Endothelial cell of umbilical vein (primary cell): ENCODE results near the gene KATNAL2. TPM values are rescaled to one million over a fixed set of nuclear protein-coding genes. Genes with fewer than 3 reads are reported as not detected.

Experiments
- BruUV-seq: library from RNA; stranded (reverse); fragments of 400-500 nt; replicated peaks from 2 replicates; lab custom pipeline; 2021; lab: Mats Ljungman, UMichigan
- CTCF ChIA-PET: fragments of 300-600, 350-600 bp; sonication (Branson Sonifier 250); formaldehyde crosslinking; loops from one replicate; lab custom pipeline; 2021; ENCODE audit warnings: antibody characterized with exemption, inconsistent platforms; lab: Charles Lee
- POLR2A ChIA-PET: fragments of 300-600, 350-600 bp; sonication (Branson Sonifier 250); formaldehyde crosslinking; loops from one replicate; lab custom pipeline; 2021; ENCODE audit warnings: antibody characterized with exemption, inconsistent platforms; lab: Charles Lee
- DNase-seq: peaks from one replicate; pipeline ENCODE4 v3.0.0-alpha.2; 2011; ENCODE audit warnings: low read depth, low spot score
- FAIRE-seq: peaks from 2 replicates; lab custom pipeline; 2011; peaks lifted over from hg19 to GRCh38; lab: Jason Lieb, UNC
- H2AFZ ChIP-seq: 2 replicates; pipeline ENCODE4 v1.6.0; 2012; ENCODE audit warnings: low read depth, low read length, control low read depth, inconsistent platforms
- H3K27ac ChIP-seq: 2 replicates; pipeline ENCODE4 v1.5.1; 2011; ENCODE audit warnings: low read depth, mild to moderate bottlenecking, control low read depth, low read length, moderate library complexity; ENCODE audit not compliant: insufficient read depth
- H3K27me3 ChIP-seq, 2 experiments: 2 replicates each; pipeline versions ENCODE4 v1.6.0 to v1.6.1; 2011; ENCODE audit warnings: low read length in 2 of 2, mixed read lengths in 1 of 2; ENCODE audit not compliant: control insufficient read depth in 2 of 2, insufficient read depth in 2 of 2
- H3K36me3 ChIP-seq, 2 experiments: 2 replicates in 1 of 2; 3 replicates in 1 of 2; pipeline ENCODE4 v1.5.1; 2011; ENCODE audit warnings: low read length in 2 of 2, mild to moderate bottlenecking in 1 of 2, moderate library complexity in 1 of 2; ENCODE audit not compliant: control insufficient read depth in 2 of 2, insufficient read depth in 2 of 2; ENCODE audit errors: extremely low read depth in 1 of 2
- H3K4me1 ChIP-seq: 3 replicates; pipeline ENCODE4 v1.5.1; 2011; ENCODE audit warnings: mild to moderate bottlenecking, low read length; ENCODE audit not compliant: control insufficient read depth, insufficient read depth; ENCODE audit errors: extremely low read depth
- H3K4me2 ChIP-seq: 2 replicates; pipeline ENCODE4 v1.6.1; 2011; ENCODE audit warnings: low read length, control low read depth, mixed read lengths; ENCODE audit not compliant: insufficient read depth
- H3K4me3 ChIP-seq, 3 experiments: fragments of 200-600 bp in 1 of 3; sonication (generic), shearing (Covaris generic) in 1 of 3; replicated peaks in 1 of 3; 2 replicates each; pipeline ENCODE4 v1.5.1; 2011 to 2016; ENCODE audit warnings: control low read depth in 3 of 3, low read length in 3 of 3, mild to moderate bottlenecking in 2 of 3, inconsistent platforms in 1 of 3, low read depth in 1 of 3, moderate library complexity in 1 of 3; ENCODE audit not compliant: insufficient read depth in 1 of 3
- H3K79me2 ChIP-seq: 2 replicates; pipeline ENCODE4 v1.6.0; 2012; ENCODE audit warnings: low read length, inconsistent platforms; ENCODE audit not compliant: control insufficient read depth, insufficient read depth
- H3K9ac ChIP-seq: replicated peaks from 2 replicates; pipeline ENCODE3; 2011; ENCODE audit warnings: low read length, control low read depth; ENCODE audit not compliant: insufficient read depth; ENCODE audit errors: extremely low read depth
- H3K9me1 ChIP-seq: replicated peaks from 3 replicates; pipeline ENCODE4 v1.6.0; 2011; ENCODE audit warnings: mild to moderate bottlenecking, low read length; ENCODE audit not compliant: control insufficient read depth, insufficient read depth; ENCODE audit errors: extremely low read depth
- H3K9me3 ChIP-seq: replicated peaks from 2 replicates; pipeline ENCODE4 v1.5.1; 2012; ENCODE audit warnings: low read length, inconsistent platforms; ENCODE audit not compliant: control insufficient read depth, insufficient read depth
- H4K20me1 ChIP-seq: replicated peaks from 2 replicates; pipeline ENCODE3; 2011; ENCODE audit warnings: mild to moderate bottlenecking, low read length; ENCODE audit not compliant: control insufficient read depth, insufficient read depth; ENCODE audit errors: extremely low read depth
- EZH2 ChIP-seq: IDR thresholded peaks from 2 replicates; pipeline ENCODE4 v1.6.1; 2012; ENCODE audit warnings: borderline replicate concordance, low read depth, mild to moderate bottlenecking, moderate library complexity, low read length, inconsistent platforms; ENCODE audit not compliant: severe bottlenecking
- FOS ChIP-seq: IDR thresholded peaks from 2 replicates; pipeline ENCODE4 v1.6.1; 2011; ENCODE audit warnings: mild to moderate bottlenecking, low read length, moderate library complexity, borderline replicate concordance; ENCODE audit not compliant: insufficient read depth
- GATA2 ChIP-seq: IDR thresholded peaks from 2 replicates; pipeline ENCODE4 v1.7.0; 2011; ENCODE audit warnings: low read depth, mild to moderate bottlenecking, moderate library complexity, mixed read lengths, low read length; ENCODE audit not compliant: insufficient read length, insufficient read depth
- JUN ChIP-seq: IDR thresholded peaks from 2 replicates; pipeline ENCODE4 v1.6.1; 2011; ENCODE audit warnings: borderline replicate concordance, low read depth; ENCODE audit not compliant: insufficient read length, insufficient read depth
- MYC ChIP-seq: IDR thresholded peaks from one replicate; pipeline ENCODE4 v1.6.1; 2011; ENCODE audit warnings: mild to moderate bottlenecking, low read depth, low read length
- POLR2A ChIP-seq: IDR thresholded peaks from 2 replicates; pipeline ENCODE4 v1.6.1; 2012; ENCODE audit warnings: low read depth, mild to moderate bottlenecking, control low read depth, low read length
- POLR2AphosphoS5 ChIP-seq: IDR thresholded peaks from 2 replicates; pipeline ENCODE4 v1.6.1; 2012; ENCODE audit warnings: low read depth, mild to moderate bottlenecking, control low read depth, low read length, moderate library complexity; ENCODE audit not compliant: insufficient read depth
- dilution Hi-C: fragments of 300-500 bp; cut with MboI; formaldehyde crosslinking; loops from one replicate; pipeline ENCODE4 v1.15.0; 2019; ENCODE audit warnings: low sequenced_read_pairs; ENCODE audit not compliant: extremely low pct_ligation_motif_present
- intact Hi-C: fragments of 100-400 bp; cut with micrococcal nuclease; formaldehyde crosslinking; loops from one replicate; pipeline ENCODE4 v1.10.0; 2022
- polyA plus RNA-seq, 4 experiments: library from polyadenylated mRNA; depleted of rRNA in 3 of 4; stranded (reverse) in 3 of 4; unstranded in 1 of 4; fragments of >200 nt; gene quantifications; 2 replicates each; pipeline versions ENCODE4 v1.2.1 to v1.2.3, GENCODE V29; 2011 to 2012; ENCODE audit warnings: missing spikeins in 1 of 4
- total RNA-seq: library from RNA; stranded (reverse); gene quantifications from 2 replicates; pipeline ENCODE4 v1.2.3, GENCODE V29; 2021
- TF ChIP-seq, protein P1 (sequence below): IDR thresholded peaks from 2 replicates; pipeline ENCODE4 v1.6.1; 2011; ENCODE audit not compliant: insufficient read depth, insufficient read length
- TF ChIP-seq, protein P2 (sequence below), 2 donors: IDR thresholded peaks; 1 replicate in 1 of 2; 2 replicates in 1 of 2; pipeline ENCODE4 v1.5.1; 2011; ENCODE audit warnings: low read length in 2 of 2, mild to moderate bottlenecking in 2 of 2, moderate library complexity in 2 of 2, control low read depth in 1 of 2, inconsistent platforms in 1 of 2, low read depth in 1 of 2; ENCODE audit not compliant: insufficient read depth in 1 of 2; ENCODE audit errors: extremely low read depth in 1 of 2

The KATNAL2 gene
- total and polyA plus RNA-seq, 2 donors (not counting 3 experiments of a cell fraction or from before 2014, with no cell fraction given) = 0.51 to 1.3 TPM

DNA sequence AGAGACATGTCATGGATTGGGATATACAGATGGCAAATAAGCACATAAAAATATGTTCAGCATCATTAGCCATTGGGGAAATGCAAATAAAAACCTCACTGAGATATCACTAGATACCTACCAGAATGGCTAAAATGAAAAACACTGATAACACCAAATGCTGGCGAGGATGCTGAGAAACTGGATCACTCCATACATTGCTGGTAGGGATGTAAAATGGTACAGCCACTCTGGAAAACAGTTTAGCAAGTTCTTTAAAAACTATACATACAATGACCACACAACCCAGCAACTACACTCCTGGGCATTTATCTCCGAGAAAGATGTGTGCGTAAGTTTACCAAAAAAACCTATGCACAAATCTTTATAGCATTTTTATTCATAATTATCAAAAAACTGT lies 14.0 kb upstream of the KATNAL2 start:
- Histone ChIP-seq H3K4me2 (no peak overlapping the region), H3K79me2 (peaks cover 40% of the 10 kb centered on the region), H4K20me1 (peaks cover 2% of the 10 kb centered on the region), H3K9me3 (no peaks in the 10 kb centered on the region), H3K4me1 (no peaks in the 10 kb centered on the region), H3K9ac (no peak overlapping the region), H3K4me3 (no peak overlapping the region), H2AFZ (no peak overlapping the region), H3K27ac (no peak overlapping the region), H3K9me1 (no peaks in the 10 kb centered on the region), H3K36me3 (no peaks in the 10 kb centered on the region), H3K27me3 (no peaks in the 10 kb centered on the region)
- BruUV-seq = no TSS peak
- intact Hi-C loops = no loop called here
- ChIA-PET CTCF (no interaction called here), POLR2A (no interaction called here)
- no peak for DNase-seq
- no peak for FAIRE-seq
- TF ChIP-seq GATA2 (no peak), FOS (no peak), JUN (no peak), EZH2 (no peak), POLR2A (no peak)
- TF ChIP-seq, protein P1, sequence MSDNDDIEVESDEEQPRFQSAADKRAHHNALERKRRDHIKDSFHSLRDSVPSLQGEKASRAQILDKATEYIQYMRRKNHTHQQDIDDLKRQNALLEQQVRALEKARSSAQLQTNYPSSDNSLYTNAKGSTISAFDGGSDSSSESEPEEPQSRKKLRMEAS = no peak
- dilution Hi-C loops = no loop called here

DNA sequence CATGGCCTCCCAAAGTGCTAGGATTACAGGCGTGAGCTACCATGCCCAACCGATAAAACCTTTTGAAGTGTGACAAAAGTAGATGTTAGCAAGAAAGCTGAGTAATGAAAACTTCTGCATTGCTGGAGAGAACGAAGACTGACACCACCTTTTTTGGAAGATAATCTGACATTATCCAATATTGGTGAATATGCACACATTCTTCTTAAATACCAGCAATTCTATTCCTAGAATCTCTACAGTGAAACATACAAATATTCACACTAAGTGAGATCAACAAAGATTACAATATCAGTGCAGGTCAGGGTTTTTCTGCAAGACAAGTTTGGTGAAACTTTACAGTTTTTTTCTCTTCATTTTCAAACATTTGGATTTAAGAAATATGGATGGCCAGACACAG lies 7.9 kb upstream of the KATNAL2 start:
- no peak for FAIRE-seq
- Histone ChIP-seq H3K9ac (no peak overlapping the region), H3K9me1 (no peaks in the 10 kb centered on the region), H2AFZ (no peak overlapping the region), H3K4me1 (no peaks in the 10 kb centered on the region), H3K27ac (no peak overlapping the region), H3K27me3 (no peaks in the 10 kb centered on the region), H3K36me3 (no peaks in the 10 kb centered on the region), H3K4me3 (no peak overlapping the region), H3K79me2 (peaks cover 59% of the 10 kb centered on the region), H4K20me1 (peaks cover 5% of the 10 kb centered on the region), H3K4me2 (no peak overlapping the region), H3K9me3 (no peaks in the 10 kb centered on the region)
- BruUV-seq = no TSS peak
- CTCF ChIA-PET = interaction anchor here (1.5 kb wide), 1 partner anchor 12 kb away, joined by 4 read pairs; no protein-coding TSS in a partner anchor
- POLR2A ChIA-PET = no interaction called here
- DNase-seq = no peak
- TF ChIP-seq, protein P1 = no peak
- TF ChIP-seq FOS (no peak), MYC (no peak), GATA2 (no peak), POLR2AphosphoS5 (no peak), POLR2A (no peak), JUN (no peak), EZH2 (no peak)
- TF ChIP-seq, protein P2, sequence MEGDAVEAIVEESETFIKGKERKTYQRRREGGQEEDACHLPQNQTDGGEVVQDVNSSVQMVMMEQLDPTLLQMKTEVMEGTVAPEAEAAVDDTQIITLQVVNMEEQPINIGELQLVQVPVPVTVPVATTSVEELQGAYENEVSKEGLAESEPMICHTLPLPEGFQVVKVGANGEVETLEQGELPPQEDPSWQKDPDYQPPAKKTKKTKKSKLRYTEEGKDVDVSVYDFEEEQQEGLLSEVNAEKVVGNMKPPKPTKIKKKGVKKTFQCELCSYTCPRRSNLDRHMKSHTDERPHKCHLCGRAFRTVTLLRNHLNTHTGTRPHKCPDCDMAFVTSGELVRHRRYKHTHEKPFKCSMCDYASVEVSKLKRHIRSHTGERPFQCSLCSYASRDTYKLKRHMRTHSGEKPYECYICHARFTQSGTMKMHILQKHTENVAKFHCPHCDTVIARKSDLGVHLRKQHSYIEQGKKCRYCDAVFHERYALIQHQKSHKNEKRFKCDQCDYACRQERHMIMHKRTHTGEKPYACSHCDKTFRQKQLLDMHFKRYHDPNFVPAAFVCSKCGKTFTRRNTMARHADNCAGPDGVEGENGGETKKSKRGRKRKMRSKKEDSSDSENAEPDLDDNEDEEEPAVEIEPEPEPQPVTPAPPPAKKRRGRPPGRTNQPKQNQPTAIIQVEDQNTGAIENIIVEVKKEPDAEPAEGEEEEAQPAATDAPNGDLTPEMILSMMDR (IDR thresholded peaks at IDR 0.05; ENCODE audit: extremely low read depth in 1 of 2, insufficient read depth in 1 of 2, low read depth in 1 of 2, low read length in 2 of 2) = no peak
- dilution Hi-C loops (no loop called here), intact Hi-C loops (no loop called here)
